NCI-H2227 treated with DMSO at 0.1 percent for 48 hours (cell line): ENCODE data around the gene C19orf38.

Experiments
- DNase-seq: peaks from one replicate; lab custom pipeline; 2025; lab: John Stamatoyannopoulos, UW

The C19orf38 gene

DNA sequence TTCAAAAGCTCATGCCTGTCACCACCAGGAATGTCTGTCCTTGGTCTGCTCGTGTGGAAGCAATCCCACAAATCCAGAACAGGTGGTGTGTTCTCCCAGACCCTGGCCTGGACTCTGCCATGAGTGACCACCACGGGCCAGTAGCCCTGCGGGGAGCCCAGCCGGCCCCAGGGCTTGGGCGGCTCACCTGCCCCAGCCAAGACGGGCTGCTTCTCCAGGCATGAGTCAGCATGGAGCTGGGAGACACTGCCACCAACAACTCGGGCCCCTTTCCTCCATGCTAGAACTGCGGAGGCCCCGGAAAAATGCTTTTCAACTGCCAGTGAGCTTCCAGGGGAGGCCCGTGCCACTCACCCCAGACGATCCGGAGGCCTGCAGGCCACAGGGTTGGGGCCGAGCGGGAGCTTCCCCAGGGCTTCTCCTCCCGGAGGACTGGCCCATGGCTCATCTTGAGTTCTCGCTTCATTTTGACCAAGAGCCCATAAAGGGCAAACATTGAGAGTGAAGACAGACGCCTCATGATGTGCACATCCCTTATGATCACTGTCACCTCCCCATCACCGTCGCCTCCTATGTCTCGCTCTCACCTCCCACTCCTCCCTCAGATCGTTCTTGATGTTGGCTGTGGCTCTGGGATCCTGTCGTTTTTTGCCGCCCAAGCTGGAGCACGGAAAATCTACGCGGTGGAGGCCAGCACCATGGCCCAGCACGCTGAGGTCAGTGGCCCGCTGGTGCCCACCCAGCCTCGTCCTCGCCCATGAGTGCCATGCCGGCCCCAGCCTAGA is 63.6 kb downstream of the C19orf38 start:
- no peak for DNase-seq

GRCh38 chr19:10912619-10913018 is 64.4 kb downstream of the C19orf38 start:
- no peak for DNase-seq

DNA sequence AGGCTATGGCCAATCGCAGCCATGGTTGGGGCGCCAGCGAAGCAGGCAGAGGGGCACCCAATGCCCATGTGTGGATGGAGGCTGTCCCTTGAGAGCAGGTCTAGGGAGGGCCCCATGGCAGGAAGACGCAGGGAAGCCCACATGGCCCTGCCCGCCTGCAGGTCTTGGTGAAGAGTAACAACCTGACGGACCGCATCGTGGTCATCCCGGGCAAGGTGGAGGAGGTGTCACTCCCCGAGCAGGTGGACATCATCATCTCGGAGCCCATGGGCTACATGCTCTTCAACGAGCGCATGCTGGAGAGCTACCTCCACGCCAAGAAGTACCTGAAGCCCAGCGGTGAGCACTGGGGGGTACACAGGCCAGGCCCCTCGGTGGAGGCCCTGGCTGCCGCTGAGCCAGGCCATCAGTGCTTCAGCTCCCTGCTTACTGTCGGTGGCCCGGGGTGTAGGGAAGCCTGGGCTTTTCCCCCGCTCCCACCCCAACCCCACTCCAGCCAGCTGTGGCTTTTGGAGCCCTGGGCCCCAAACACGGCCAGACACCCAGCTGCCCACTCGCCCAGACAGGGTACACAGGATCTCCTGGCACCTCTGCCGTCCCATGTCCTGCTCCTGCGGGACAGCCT is 65.6 kb downstream of the C19orf38 start:
- DNase-seq = no peak

DNA sequence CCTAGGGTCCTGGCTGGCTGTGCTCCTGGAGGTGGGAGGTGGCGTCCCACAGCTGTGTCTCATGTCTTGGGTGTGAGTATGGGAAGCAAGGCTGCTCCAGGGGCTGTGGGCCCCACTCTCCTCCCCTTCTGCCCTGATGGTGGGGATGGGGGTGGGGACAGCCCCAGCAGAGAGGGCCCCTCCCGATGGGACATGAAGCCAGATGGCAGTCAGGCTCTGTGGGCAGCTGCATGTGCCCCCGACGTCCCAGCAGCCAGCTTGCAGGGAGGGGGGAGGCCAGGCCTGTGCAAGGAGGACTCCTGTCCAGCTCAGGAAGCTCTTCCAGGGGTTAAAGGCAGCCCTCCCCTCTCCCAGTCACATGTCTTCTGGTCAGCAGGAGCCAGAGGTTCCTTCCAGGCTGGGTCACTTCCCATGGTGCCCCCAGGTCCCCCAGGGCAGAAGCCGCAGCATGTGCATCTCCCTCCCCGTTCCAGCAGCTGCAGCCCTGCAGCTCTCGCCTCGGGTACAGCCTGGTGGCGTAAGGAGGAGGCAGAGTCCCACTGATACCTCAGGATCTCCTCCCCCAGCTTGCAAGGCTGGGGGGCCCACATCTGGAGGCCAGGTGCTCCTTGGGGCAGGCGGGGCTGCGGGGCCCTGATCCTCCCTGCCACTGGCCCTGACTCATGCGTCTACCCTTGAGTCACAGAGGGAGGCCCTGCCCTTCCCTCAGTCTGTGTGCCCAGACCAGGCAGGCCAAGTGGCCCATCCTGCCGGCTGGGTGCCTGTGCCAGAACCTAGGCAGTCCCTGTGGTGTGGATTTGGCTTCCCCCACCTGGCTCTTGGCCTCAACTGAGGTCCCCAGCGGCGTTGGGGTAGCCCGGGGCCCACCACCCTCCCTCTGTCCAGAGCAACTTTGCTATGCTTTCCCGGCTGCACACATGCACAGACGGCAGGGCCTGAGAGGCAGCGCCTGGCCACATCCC is 67.2 kb downstream of the C19orf38 start:
- no peak for DNase-seq

GRCh38 chr19:10916602-10917001 is 68.4 kb downstream of the C19orf38 start:
- DNase-seq = no peak

DNA sequence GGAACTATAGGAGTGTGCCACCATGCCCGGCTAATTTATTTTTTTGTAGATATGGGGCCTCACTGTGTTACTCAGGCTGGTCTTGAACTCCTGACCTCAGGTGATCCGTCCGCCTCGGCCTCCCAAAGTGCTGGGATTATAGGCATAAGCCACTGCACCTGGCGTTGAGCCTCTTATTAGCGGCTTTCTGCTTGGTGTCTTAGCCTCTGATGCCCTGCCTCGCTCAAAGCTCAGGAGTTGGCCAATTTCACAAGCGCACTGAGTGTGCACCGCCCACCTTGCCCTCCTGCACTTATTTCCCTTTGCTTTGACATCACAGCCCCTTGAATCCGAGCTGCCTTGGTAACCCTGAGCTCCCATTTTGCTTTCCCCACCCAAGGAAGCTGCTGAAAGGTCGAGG is 70.1 kb downstream of the C19orf38 start:
- peak; percentile 0 for DNase-seq
